Fibroblast of lung (primary cell): ENCODE measurements around the gene PTPRE. TPM values are rescaled to one million over a fixed set of nuclear protein-coding genes. Genes with fewer than 3 reads are reported as not detected.

Source experiments
- DNase-seq, 2 donors: peaks; one replicate each; pipeline versions ENCODE4 v3.0.0 to v3.0.0-alpha.2; 2010; ENCODE audit warnings: low read depth in 2 of 2
- H2AFZ ChIP-seq: 2 replicates; pipeline ENCODE4 v1.5.1; 2012; ENCODE audit warnings: low read length, control low read depth, inconsistent platforms
- H3K27ac ChIP-seq: 2 replicates; pipeline ENCODE4 v1.5.1; 2011; ENCODE audit warnings: low read length, control low read depth; ENCODE audit not compliant: insufficient read depth
- H3K27me3 ChIP-seq: 2 replicates; pipeline ENCODE4 v1.5.1; 2011; ENCODE audit warnings: mild to moderate bottlenecking, low read length; ENCODE audit not compliant: control insufficient read depth, insufficient read depth
- H3K36me3 ChIP-seq: 2 replicates; pipeline ENCODE4 v1.5.1; 2011; ENCODE audit warnings: low read length; ENCODE audit not compliant: control insufficient read depth, insufficient read depth
- H3K4me1 ChIP-seq: 2 replicates; pipeline ENCODE4 v1.5.1; 2011; ENCODE audit warnings: low read length; ENCODE audit not compliant: control insufficient read depth, insufficient read depth; ENCODE audit errors: extremely low read depth
- H3K4me2 ChIP-seq: 2 replicates; pipeline ENCODE4 v1.5.1; 2011; ENCODE audit warnings: low read length, control low read depth; ENCODE audit not compliant: insufficient read depth; ENCODE audit errors: extremely low read depth
- H3K4me3 ChIP-seq, 4 experiments: fragments of 200-600 bp in 1 of 4; sonication (generic) in 1 of 4; replicated peaks in 1 of 4; 2 replicates each; pipeline ENCODE4 v1.5.1; 2011 to 2016; ENCODE audit warnings: low read length in 4 of 4, low read depth in 3 of 4, mild to moderate bottlenecking in 3 of 4, control low read depth in 2 of 4, inconsistent platforms in 1 of 4, mixed read lengths in 1 of 4; ENCODE audit not compliant: insufficient read depth in 1 of 4; ENCODE audit errors: control extremely low read depth in 1 of 4
- H3K79me2 ChIP-seq: 2 replicates; pipeline ENCODE4 v1.5.1; 2012; ENCODE audit warnings: mild to moderate bottlenecking, low read length, inconsistent platforms; ENCODE audit not compliant: control insufficient read depth, insufficient read depth
- H3K9ac ChIP-seq: 2 replicates; pipeline ENCODE4 v1.5.1; 2011; ENCODE audit warnings: mild to moderate bottlenecking, low read length, control low read depth; ENCODE audit not compliant: insufficient read depth
- H3K9me3 ChIP-seq: 2 replicates; pipeline ENCODE4 v1.5.1; 2012; ENCODE audit warnings: low read depth, low read length; ENCODE audit not compliant: control insufficient read depth, insufficient read depth
- H4K20me1 ChIP-seq: 2 replicates; pipeline ENCODE4 v1.5.1; 2011; ENCODE audit warnings: low read length; ENCODE audit not compliant: control insufficient read depth, insufficient read depth; ENCODE audit errors: extremely low read depth
- EZH2 ChIP-seq: IDR thresholded peaks from 2 replicates; pipeline ENCODE4 v1.5.1; 2012; ENCODE audit warnings: low read length, control low read depth, mild to moderate bottlenecking; ENCODE audit errors: missing control alignments
- polyA plus RNA-seq, 2 donors: library from polyadenylated mRNA; depleted of rRNA in 1 of 2; stranded (reverse) in 1 of 2; unstranded in 1 of 2; fragments of >200 nt; gene quantifications; 2 replicates each; pipeline ENCODE4 v1.2.1, GENCODE V29; 2011 to 2012; ENCODE audit warnings: missing spikeins in 1 of 2
- total RNA-seq: library from RNA; depleted of rRNA; stranded (reverse); fragments of >200 nt; gene quantifications from 2 replicates; pipeline ENCODE4 v1.2.1, GENCODE V29; 2014
- TF ChIP-seq, protein P1 (sequence below), 2 donors: IDR thresholded peaks in 1 of 2; conservative IDR thresholded peaks in 1 of 2; 1 replicate in 1 of 2; 2 replicates in 1 of 2; pipeline ENCODE4 v1.5.1; 2011 to 2012; ENCODE audit warnings: low read length in 2 of 2, control low read depth in 1 of 2, inconsistent platforms in 1 of 2, low read depth in 1 of 2, mild to moderate bottlenecking in 1 of 2

Gene PTPRE
- total and polyA plus RNA-seq, 2 donors (not counting 1 experiment from before 2014, with no cell fraction given), result 0.75 to 1.8 TPM

DNA sequence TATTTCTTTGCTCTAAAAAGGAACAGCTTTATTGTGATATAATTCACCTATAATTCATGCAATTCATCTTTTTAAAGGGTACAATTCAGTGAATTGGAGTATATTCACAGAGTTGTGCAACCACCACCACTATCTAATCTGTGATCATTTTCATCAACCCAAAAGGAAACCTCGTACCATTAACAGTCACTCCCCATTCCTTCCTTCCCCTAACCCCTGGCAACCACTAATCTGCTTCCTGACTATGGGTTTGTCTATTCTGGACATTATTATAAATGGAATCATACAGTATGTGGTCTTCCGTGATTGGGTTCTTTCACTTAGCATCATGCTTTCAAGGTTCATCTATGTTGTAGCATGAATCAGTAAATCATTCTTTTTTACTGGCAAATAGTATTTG, 167.0 kb downstream of the PTPRE start:
- TF ChIP-seq, protein P1, sequence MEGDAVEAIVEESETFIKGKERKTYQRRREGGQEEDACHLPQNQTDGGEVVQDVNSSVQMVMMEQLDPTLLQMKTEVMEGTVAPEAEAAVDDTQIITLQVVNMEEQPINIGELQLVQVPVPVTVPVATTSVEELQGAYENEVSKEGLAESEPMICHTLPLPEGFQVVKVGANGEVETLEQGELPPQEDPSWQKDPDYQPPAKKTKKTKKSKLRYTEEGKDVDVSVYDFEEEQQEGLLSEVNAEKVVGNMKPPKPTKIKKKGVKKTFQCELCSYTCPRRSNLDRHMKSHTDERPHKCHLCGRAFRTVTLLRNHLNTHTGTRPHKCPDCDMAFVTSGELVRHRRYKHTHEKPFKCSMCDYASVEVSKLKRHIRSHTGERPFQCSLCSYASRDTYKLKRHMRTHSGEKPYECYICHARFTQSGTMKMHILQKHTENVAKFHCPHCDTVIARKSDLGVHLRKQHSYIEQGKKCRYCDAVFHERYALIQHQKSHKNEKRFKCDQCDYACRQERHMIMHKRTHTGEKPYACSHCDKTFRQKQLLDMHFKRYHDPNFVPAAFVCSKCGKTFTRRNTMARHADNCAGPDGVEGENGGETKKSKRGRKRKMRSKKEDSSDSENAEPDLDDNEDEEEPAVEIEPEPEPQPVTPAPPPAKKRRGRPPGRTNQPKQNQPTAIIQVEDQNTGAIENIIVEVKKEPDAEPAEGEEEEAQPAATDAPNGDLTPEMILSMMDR (conservative IDR thresholded peaks at IDR 0.05 in 1 of 2, IDR thresholded peaks at IDR 0.05 in 1 of 2; ENCODE audit: low read depth in 1 of 2, low read length in 2 of 2), result no peak
- no peak for TF ChIP-seq EZH2
- Histone ChIP-seq H3K9ac (no peak overlapping the region), H3K9me3 (no peaks in the 10 kb centered on the region)

DNA sequence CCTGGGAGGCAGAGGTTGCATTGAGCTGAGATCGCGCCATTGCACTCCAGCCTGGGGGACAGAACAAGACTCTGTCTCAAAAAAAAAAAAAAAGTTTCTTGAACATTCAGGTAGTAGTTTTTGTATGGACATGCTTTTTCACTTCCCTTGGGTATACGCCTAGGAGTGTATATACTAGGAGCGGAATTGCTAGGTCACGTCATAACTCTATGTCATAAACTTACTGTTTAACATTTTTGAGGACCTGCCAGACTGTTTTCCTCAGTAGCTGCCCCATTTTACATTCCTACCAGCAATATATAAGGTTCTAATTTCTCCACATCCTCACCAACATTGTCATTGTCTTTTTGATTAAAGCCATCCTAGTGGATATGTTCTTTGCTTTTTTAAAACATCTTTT, 167.7 kb downstream of the PTPRE start:
- no peak overlapping the region for H2AFZ ChIP-seq
- H3K4me3 ChIP-seq, result no peak overlapping the region
- DNase-seq, result no peak
- no peak for TF ChIP-seq EZH2
- TF ChIP-seq, protein P1 (conservative IDR thresholded peaks at IDR 0.05 in 1 of 2, IDR thresholded peaks at IDR 0.05 in 1 of 2; ENCODE audit: low read depth in 1 of 2, low read length in 2 of 2), result no peak
- no peak overlapping the region for H3K27ac ChIP-seq
- H3K4me2 ChIP-seq, result no peak overlapping the region
- no peaks in the 10 kb centered on the region for H4K20me1 ChIP-seq
- no peaks in the 10 kb centered on the region for H3K27me3 ChIP-seq
- no peaks in the 10 kb centered on the region for H3K36me3 ChIP-seq
- H3K79me2 ChIP-seq, result no peaks in the 10 kb centered on the region
- no peaks in the 10 kb centered on the region for H3K9me3 ChIP-seq
- no peaks in the 10 kb centered on the region for H3K4me1 ChIP-seq
- H3K9ac ChIP-seq, result no peak overlapping the region

More for the DNA sequence above, 167.0 kb downstream of the PTPRE start:
- Histone ChIP-seq H3K27ac (no peak overlapping the region), H3K36me3 (no peaks in the 10 kb centered on the region), H2AFZ (no peak overlapping the region), H3K4me1 (no peaks in the 10 kb centered on the region), H3K4me2 (no peak overlapping the region), H3K27me3 (no peaks in the 10 kb centered on the region), H4K20me1 (no peaks in the 10 kb centered on the region), H3K4me3 (no peak overlapping the region), H3K79me2 (no peaks in the 10 kb centered on the region)
- DNase-seq, result no peak

DNA sequence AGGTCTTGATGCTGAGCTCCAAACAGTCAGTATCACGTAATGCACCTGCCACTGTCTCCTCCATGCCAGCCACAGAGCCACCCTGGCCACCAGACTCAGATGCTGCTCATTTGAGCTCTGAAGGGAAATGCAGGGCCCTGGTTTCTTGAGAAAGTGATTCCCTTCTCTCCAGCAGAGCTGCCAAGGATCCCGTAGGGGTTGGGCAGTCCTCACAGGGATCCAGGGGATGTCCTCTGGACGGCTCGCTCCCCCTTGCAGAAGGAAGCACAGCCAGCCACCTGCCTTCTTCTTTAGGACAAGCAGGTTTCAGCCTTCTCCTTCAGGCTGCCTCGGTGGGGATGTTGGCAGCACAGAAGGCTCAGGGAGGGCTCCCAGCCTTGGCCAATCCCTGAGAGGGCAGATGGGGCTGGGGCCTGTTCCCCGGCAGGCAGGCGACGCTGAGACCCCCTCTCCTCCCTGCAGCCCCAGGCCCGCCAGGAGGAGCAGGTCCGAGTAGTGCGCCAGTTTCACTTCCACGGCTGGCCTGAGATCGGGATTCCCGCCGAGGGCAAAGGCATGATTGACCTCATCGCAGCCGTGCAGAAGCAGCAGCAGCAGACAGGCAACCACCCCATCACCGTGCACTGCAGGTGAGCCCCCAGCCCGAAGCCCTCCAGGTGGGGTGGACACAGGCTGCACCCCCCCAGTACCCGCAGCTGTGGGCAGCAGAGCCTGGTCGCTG, 170.4 kb downstream of the PTPRE start:
- Histone ChIP-seq H3K9me3 (no peaks in the 10 kb centered on the region), H3K36me3 (no peaks in the 10 kb centered on the region), H3K27ac (no peak overlapping the region), H3K79me2 (no peaks in the 10 kb centered on the region), H3K9ac (no peak overlapping the region), H3K27me3 (no peaks in the 10 kb centered on the region), H4K20me1 (no peaks in the 10 kb centered on the region), H2AFZ (no peak overlapping the region), H3K4me3 (no peak overlapping the region), H3K4me2 (no peak overlapping the region), H3K4me1 (no peaks in the 10 kb centered on the region)
- DNase-seq, result no peak
- TF ChIP-seq, protein P1 (conservative IDR thresholded peaks at IDR 0.05 in 1 of 2, IDR thresholded peaks at IDR 0.05 in 1 of 2; ENCODE audit: low read depth in 1 of 2, low read length in 2 of 2), result no peak
- no peak for TF ChIP-seq EZH2
